Breast epithelium (tissue), 3 donors: ENCODE results near the gene C16orf89.
"Not testable (repeated sequence)": the region's sequence is repeated elsewhere in the genome, so short reads cannot be mapped to it uniquely, and the experiment has no call there.

Source experiments
- CTCF ChIP-seq, 3 donors: fragments of 450-650 bp; IDR thresholded peaks; one replicate each; pipeline ENCODE4 v1.5.1; 2016 to 2017; ENCODE audit warnings: antibody characterized with exemption in 3 of 3, mild to moderate bottlenecking in 3 of 3, moderate library complexity in 3 of 3
- POLR2A ChIP-seq: fragments of 450-650 bp; IDR thresholded peaks from one replicate; pipeline ENCODE4 v1.6.1; 2016; ENCODE audit warnings: antibody characterized with exemption, mild to moderate bottlenecking, moderate library complexity
- POLR2AphosphoS5 ChIP-seq, 3 donors: sonication (generic); formaldehyde crosslinking; IDR thresholded peaks; one replicate each; pipeline ENCODE4 v1.6.1; 2017; ENCODE audit warnings: antibody characterized with exemption in 3 of 3

GRCh38 chr16:5098221-5099159 is 32.7 kb upstream of the C16orf89 start:
- TF ChIP-seq CTCF (IDR thresholded peaks at IDR 0.05); POLR2A; POLR2AphosphoS5 (IDR thresholded peaks at IDR 0.05): not testable (repeated sequence)
